Liver (tissue), 3 donors: ENCODE data around the gene RNF214.

ENCODE experiments used
- CTCF ChIP-seq: fragments of 150-350 bp; IDR thresholded peaks from 2 replicates; pipeline ENCODE4 v1.5.1; 2017; ENCODE audit warnings: improper control_type of control experiment, low read depth, low read length; ENCODE audit not compliant: missing input control
- FOXA1 ChIP-seq: IDR thresholded peaks from 2 replicates; pipeline ENCODE4 v1.6.1; 2016; ENCODE audit warnings: antibody characterized with exemption
- GABPA ChIP-seq, 2 donors: IDR thresholded peaks in 1 of 2; conservative IDR thresholded peaks in 1 of 2; 2 replicates each; pipeline ENCODE4 v1.6.1; 2016; ENCODE audit warnings: antibody characterized with exemption in 2 of 2, mild to moderate bottlenecking in 1 of 2, moderate library complexity in 1 of 2
- JUND ChIP-seq, 2 donors: IDR thresholded peaks; 2 replicates each; pipeline ENCODE4 v1.6.1; 2016; ENCODE audit warnings: antibody characterized with exemption in 2 of 2
- MAX ChIP-seq: IDR thresholded peaks from 2 replicates; pipeline ENCODE4 v1.6.1; 2016; ENCODE audit warnings: antibody characterized with exemption
- NR2F2 ChIP-seq: IDR thresholded peaks from 2 replicates; pipeline ENCODE4 v1.6.1; 2016; ENCODE audit warnings: antibody characterized with exemption
- RAD21 ChIP-seq, 2 donors: IDR thresholded peaks; 2 replicates each; pipeline ENCODE4 v1.6.1; 2016; ENCODE audit warnings: antibody characterized with exemption in 2 of 2, mild to moderate bottlenecking in 2 of 2
- RXRA ChIP-seq, 2 donors: IDR thresholded peaks; 2 replicates each; pipeline ENCODE4 v1.6.1; 2017 to 2018; ENCODE audit warnings: antibody characterized with exemption in 2 of 2, mild to moderate bottlenecking in 1 of 2
- SP1 ChIP-seq: IDR thresholded peaks from 2 replicates; pipeline ENCODE4 v1.6.1; 2018; ENCODE audit warnings: antibody characterized with exemption, mild to moderate bottlenecking
- TAF1 ChIP-seq: conservative IDR thresholded peaks from 2 replicates; pipeline ENCODE4 v1.6.1; 2016; ENCODE audit warnings: antibody characterized with exemption, mild to moderate bottlenecking
- YY1 ChIP-seq: IDR thresholded peaks from 2 replicates; pipeline ENCODE4 v1.6.1; 2016; ENCODE audit warnings: antibody characterized with exemption, mild to moderate bottlenecking
- TF ChIP-seq, protein P1 (sequence below): IDR thresholded peaks from 2 replicates; pipeline ENCODE4 v1.6.1; 2016; ENCODE audit warnings: antibody characterized with exemption, mild to moderate bottlenecking
- TF ChIP-seq, protein P2 (sequence below): IDR thresholded peaks from 2 replicates; pipeline ENCODE4 v1.6.1; 2016; ENCODE audit warnings: antibody characterized with exemption
- donor health status: healthy.
- donor health status: healthy.

DNA sequence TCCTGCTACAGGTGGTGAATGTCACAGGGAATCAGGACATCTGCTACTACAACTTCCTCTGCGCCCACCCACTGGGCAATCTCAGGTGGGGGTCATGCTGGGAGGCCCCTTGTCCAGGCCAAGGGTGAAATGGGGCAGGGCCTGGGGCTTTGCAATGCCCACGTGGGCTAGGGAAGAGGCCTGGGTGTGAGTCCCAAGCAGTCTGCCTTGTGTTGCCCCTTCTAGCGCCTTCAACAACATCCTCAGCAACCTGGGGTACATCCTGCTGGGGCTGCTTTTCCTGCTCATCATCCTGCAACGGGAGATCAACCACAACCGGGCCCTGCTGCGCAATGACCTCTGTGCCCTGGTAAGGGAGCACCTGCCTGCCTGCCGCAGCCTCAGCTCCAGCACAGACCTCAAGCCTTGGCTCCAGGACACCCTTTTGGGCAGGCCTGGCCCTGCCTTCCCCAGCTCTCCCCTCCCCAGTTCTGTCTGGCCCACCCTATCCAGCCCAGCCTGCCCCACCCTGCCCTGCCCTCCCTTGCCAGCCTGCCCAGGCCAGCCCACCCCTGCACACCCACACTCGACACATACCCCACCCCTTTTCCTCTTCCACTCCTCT lies 42.4 kb upstream of the RNF214 start:
- TF ChIP-seq CTCF (no peak), TAF1 (no peak), SP1 (no peak), NR2F2 (no peak), RAD21 (IDR thresholded peaks at IDR 0.05) (no peak), GABPA (IDR thresholded peaks at IDR 0.05 in 1 of 2, conservative IDR thresholded peaks at IDR 0.05 in 1 of 2) (no peak), YY1 (no peak), MAX (no peak), JUND (IDR thresholded peaks at IDR 0.05) (no peak), RXRA (IDR thresholded peaks at IDR 0.05) (no peak), FOXA1 (no peak)
- TF ChIP-seq, protein P1, sequence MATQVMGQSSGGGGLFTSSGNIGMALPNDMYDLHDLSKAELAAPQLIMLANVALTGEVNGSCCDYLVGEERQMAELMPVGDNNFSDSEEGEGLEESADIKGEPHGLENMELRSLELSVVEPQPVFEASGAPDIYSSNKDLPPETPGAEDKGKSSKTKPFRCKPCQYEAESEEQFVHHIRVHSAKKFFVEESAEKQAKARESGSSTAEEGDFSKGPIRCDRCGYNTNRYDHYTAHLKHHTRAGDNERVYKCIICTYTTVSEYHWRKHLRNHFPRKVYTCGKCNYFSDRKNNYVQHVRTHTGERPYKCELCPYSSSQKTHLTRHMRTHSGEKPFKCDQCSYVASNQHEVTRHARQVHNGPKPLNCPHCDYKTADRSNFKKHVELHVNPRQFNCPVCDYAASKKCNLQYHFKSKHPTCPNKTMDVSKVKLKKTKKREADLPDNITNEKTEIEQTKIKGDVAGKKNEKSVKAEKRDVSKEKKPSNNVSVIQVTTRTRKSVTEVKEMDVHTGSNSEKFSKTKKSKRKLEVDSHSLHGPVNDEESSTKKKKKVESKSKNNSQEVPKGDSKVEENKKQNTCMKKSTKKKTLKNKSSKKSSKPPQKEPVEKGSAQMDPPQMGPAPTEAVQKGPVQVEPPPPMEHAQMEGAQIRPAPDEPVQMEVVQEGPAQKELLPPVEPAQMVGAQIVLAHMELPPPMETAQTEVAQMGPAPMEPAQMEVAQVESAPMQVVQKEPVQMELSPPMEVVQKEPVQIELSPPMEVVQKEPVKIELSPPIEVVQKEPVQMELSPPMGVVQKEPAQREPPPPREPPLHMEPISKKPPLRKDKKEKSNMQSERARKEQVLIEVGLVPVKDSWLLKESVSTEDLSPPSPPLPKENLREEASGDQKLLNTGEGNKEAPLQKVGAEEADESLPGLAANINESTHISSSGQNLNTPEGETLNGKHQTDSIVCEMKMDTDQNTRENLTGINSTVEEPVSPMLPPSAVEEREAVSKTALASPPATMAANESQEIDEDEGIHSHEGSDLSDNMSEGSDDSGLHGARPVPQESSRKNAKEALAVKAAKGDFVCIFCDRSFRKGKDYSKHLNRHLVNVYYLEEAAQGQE = no peak
- TF ChIP-seq, protein P2, sequence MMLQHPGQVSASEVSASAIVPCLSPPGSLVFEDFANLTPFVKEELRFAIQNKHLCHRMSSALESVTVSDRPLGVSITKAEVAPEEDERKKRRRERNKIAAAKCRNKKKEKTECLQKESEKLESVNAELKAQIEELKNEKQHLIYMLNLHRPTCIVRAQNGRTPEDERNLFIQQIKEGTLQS = no peak
